ENCODE results near the gene MAML2.

Gene MAML2

DNA sequence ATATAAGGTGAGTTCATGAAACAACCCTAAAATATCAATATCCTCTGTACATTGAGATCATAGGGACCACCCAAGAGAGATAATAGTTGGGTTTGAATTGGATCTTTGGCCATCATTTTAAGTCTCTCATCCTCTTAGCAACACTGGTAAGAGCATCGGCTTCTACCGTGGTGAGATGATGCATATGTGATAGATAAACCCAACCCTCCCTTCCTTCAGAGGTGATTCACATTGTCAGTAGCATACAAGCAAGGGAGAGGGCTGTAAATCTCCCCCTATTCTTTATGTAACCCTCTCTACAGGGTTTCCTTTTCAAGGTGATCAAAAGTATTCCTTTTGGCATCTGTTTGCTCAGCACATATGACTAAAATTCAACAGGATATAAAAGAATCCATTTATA lies 316.7 kb downstream of the MAML2 start:
- no peak for DNase-seq

DNA sequence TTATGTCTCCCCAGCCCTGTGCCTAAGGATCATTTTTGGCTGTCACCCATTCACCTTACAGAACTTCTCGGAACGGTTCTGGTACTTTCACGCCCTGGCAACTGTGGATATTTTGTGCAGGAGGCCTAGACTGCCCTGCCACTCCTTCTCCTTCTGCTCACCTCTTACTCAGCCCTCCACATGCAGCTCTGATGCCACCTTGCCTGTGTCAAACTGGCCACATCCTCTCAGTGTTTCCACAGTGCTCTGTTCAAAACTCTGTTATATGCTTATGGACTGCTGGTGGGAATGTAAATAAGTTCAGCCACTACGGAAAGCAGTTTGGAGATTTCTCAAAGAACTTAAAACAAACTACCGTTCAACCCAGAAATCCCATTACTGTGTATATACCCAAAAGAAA lies 318.3 kb downstream of the MAML2 start:
- DNase-seq: no peak

DNA sequence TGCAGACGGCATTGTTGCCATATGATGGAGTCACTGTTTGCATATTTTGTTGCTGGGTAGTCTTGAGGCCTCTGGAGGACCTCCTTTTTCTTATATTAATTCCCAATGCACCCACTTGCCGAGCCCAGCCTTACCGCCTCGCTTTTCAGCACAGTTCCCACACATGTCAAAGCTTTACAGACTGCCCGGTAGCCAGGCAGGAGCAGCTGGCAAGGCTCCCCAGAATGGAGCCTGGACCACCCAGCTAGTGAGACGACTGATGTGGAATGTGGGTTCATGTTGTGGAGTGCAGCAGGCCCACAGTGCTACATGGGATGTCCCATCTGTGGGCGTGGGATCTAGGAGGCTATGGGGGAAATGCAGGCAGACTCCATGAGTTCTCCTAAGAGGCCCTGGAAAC lies 319.7 kb downstream of the MAML2 start:
- DNase-seq: no peak

DNA sequence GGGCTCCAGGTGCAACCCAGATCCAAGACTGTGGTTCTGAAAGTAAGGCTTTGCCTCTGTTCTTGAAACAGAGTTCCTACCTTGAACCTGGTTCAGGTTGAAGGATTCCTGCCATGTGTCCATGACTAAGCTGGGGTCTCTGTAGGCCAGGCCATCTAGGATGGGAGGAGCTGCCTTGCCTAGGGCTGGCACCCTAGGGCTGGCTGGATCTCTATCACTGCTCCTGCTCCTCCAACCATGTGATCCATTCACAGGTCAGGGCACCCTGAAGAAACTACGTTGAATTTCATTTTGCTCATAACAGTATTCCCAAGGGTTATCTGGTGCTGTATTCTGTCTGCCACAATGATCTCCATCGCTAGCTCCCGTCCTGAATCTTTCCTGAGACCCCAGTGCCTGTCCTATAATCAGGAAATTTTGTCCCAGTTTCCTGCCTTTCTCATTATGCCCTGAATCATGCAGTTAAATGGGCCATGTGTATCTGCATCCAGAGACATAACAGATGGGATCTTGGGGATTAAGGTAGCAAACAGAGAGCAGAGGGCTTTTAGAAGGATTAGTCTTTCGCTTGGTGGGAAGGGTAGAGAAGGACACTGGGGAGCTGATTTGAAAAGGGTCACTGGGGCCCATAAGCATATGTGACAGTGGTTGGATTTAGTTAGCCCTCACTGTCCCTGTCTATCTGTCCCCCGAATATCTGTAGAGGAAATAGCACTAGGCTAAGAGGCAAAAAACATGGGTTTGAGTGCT lies 320.9 kb downstream of the MAML2 start:
- DNase-seq: no peak

- no peak for DNase-seq
Observed at GRCh38 chr11:96019810-96020747, 322.9 kb downstream of the MAML2 start.

DNA sequence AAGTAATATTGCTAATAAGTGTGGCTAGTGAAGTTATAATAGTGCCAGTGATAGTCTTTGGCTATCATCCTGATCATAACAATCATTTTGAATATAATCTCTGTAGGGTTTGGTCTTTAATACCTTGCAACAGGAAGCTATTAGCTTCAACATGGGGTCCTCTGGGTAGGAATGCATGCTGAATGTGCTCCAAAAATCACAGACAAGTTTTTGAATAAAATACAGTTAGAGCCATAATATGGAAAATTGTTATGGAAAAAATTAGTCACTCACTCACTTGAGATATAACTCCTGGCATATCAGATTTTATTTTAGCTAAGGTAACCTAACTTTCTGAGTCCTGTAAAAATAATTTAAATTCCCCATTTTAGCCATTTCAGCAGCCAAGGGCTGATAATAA lies 323.7 kb downstream of the MAML2 start:
- no peak for DNase-seq

GRCh38 chr11:96017856-96018255 lies 325.1 kb downstream of the MAML2 start:
- DNase-seq: no peak

- DNase-seq: no peak
Observed at GRCh38 chr11:96016978-96017502, 326.0 kb downstream of the MAML2 start.

DNA sequence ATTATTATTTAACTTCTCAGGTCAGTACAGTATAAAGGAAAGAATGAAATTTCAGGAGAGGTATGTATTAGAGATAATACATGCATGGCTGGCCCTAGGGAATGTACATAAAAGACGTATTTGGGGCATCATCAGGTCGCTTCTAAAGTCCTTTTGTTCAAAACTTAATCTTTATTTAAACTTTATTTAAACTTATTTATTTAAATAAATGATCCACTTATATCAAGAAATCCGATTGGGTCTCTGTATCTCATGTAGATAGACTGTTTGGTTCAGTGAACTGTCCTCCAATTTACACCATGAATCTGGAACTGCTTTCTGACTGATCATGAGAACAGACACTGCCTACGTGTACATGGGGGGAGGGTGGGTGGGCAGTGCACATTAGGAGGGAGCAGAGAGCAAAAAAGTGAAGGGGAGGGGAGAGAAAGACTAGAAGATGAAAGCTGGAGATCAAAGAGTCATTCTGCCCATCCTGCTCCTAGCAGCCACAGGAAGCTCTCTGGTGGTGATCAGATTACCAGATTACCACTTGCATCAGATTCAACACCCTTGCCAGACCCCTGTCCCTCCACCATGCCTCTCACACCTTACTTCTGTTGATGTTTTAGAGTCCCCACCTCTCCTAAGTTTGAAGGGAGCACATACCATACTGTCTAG lies 327.0 kb downstream of the MAML2 start:
- no peak for DNase-seq

DNA sequence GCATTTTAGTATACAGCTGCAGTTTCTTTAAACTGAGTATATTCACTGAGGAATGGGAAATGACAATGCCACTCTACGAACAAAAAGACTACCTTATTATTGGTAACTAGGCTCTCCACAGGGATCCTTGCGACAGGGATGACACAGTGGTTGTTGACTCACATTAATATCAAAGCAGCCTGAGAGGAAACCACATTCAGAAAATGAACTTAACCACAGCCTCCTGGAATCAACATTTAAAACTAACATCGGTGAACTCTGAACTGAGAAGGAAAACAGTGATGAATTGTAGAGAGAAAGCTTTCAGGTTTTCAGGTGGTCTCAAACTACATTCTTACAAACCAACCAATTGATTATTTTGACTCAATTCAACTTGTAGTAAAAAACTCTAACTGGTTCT lies 328.8 kb downstream of the MAML2 start:
- DNase-seq: no peak

- DNase-seq: no peak
Observed at GRCh38 chr11:96013461-96014213, 329.4 kb downstream of the MAML2 start.

- DNase-seq: no peak
Observed at GRCh38 chr11:96012086-96012824, 330.7 kb downstream of the MAML2 start.

DNA sequence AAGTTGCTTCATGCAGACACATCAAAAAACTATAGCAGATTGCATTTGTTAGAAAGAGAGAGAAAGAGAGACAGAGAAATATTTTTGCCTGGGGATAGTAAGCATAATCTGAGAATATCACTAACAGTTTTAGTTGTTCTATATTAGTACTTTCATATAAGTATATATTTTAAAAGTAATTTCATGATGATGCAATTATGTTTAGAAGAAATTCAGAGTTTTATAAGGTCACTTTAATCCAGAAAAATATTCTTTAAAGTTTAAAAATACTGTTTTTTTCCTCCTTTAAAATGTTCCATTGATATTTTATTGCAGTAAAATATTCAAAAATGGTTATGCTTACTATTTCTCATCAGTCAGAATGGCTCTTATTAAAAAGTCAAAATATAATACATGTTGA lies 332.3 kb downstream of the MAML2 start:
- DNase-seq: no peak

DNA sequence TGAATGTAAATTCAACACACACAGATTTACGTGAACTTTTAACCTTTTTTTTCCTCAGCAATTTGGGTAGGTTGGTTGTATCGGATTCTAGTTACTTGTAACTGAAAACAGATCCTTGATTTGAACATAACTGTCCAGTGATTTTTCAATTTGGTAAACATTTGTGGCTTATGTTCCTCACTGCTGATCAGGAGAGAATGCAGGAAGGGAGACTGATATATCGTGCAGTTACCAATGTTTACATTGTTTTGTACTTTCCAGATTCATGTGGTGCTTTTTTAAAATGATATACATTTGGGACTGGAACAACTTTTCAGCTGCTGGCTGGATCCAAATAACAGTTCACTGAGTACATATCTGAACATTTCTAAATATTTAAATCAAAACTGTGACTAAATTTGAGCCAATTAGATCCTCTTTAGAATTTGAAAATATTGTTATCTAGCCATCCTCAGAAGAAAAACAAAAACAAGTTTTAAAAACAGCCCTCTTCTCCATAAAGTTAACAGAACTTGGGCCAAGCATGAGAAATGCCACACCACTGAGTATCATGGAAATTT lies 334.8 kb downstream of the MAML2 start:
- no peak for DNase-seq

DNA sequence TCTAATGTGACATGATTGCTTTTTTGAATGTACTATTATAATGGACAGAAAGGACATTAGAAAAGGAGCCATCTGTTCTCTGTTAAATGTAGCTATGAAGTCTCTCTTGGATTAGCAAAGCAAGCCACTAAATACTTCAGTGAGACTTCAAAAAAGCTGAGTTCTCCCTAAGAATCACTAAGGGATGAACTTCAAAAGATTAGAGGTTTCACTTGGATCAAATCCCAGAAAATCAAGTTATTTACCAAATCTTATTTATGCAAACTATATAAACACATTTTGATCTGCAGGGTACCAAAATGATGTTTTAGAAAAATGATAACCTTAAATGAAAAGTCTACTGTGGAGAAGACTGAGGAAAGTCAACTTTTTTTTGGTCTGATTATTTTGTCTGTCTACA lies 337.0 kb downstream of the MAML2 start:
- no peak for DNase-seq

GRCh38 chr11:96004862-96005261 lies 338.1 kb downstream of the MAML2 start:
- DNase-seq: no peak

DNA sequence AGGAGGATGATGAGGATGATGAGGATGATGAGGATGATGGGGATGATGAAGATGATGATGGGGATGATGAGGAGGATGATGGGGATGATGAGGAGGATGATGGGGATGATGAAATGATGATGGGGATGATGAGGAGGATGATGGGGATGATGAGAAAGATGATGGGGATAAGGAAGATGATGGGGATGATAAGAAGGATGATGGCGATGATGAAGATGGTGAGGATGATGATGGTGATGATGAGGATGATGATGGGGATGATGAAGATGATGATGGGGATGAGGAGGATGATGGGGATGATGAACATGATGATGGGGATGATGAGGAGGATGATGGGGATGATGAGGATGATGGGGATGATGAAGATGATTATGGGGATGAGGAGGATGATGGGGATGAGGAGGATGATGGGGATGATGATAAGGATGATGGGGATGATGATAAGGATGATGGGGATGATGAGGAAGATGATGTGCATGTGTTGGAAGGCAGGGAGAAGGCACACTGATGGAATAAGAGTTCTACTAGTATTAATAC lies 340.2 kb downstream of the MAML2 start:
- no peak for DNase-seq

DNA sequence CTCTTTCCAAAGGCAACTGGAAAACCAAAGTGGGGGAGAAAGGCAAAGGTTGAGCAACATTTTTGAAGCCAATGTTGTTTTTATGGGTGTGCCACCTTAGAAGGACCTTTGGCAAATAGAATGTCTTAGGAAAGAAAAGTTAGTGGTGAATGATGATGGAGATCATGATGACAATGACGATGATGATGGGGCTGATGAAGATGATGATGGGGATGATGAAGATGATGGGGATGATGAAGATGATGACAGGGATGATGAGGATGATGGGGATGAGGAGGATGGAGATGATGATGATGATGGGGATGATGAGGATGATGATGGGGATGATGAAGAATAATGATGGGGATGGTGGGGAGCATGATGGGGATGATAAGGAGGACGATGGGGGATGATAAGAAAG lies 340.7 kb downstream of the MAML2 start:
- DNase-seq: no peak

GRCh38 chr11:96001037-96001436 lies 342.0 kb downstream of the MAML2 start:
- no peak for DNase-seq

DNA sequence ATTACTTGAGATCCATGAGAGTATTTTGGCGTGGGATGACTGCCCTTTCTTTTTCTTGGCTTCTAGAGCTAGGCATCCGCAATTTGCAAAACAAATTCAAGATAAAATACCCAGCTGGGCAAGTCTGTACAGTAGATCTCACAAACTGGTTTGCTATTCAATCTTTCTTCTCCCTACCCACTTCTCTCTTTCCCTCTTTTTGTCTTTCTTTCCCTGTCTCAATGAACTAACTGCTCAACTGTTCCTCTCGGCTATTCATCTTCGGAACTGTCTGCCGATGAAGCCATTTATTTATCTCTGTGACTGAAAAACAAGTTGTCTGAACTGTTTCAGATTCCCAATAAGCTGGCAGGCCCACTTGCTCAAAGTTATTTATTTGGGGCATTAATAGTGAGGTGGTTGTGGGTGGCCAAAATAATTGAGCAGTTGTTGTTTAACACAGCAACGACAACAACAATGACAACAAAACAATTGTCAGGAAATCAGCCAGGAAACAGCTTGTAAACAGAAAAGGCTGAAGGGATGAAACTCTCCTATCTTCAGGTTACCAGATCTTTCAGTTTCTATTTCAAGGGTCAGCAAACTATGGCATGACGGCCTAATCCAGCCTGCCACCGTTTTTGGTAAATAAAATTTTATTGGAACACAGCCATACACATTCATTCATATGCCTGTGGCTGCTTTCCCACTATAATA lies 343.1 kb downstream of the MAML2 start:
- DNase-seq: no peak

Measured in DMS 273 treated with DMSO at 0.1 percent for 48 hours (cell line).